Common myeloid progenitor, CD34-positive (primary cell): ENCODE results near the gene P4HTM.

Experiments
- CTCF ChIA-PET: fragments of 350-600 bp; sonication (Branson Sonifier 250); formaldehyde crosslinking; loops from one replicate; lab custom pipeline; 2021; ENCODE audit warnings: antibody characterized with exemption; lab: Charles Lee
- POLR2A ChIA-PET: fragments of 350-600 bp; sonication (Branson Sonifier 250); formaldehyde crosslinking; loops from one replicate; lab custom pipeline; 2021; ENCODE audit warnings: antibody characterized with exemption; lab: Charles Lee
- DNase-seq, 3 donors: peaks; one replicate each; pipeline versions ENCODE4 v3.0.0 to v3.0.0-alpha.2; 2013
- H3K27ac ChIP-seq, 2 experiments: 1 replicate in 1 of 2; 2 replicates in 1 of 2; pipeline ENCODE4 v1.7.0; 2013; ENCODE audit warnings: inconsistent platforms in 2 of 2, low read length in 2 of 2, mild to moderate bottlenecking in 2 of 2, low read depth in 1 of 2, moderate library complexity in 1 of 2; ENCODE audit not compliant: severe bottlenecking in 2 of 2, insufficient read depth in 1 of 2, poor library complexity in 1 of 2
- H3K27me3 ChIP-seq, 5 experiments: replicated peaks in 2 of 5; 1 replicate in 3 of 5; 2 replicates in 2 of 5; pipeline versions ENCODE4 v1.6.1 to v1.7.0; 2013; ENCODE audit warnings: low read length in 4 of 5, mild to moderate bottlenecking in 2 of 5, moderate library complexity in 2 of 5, inconsistent platforms in 1 of 5; ENCODE audit not compliant: insufficient read depth in 5 of 5, control insufficient read depth in 4 of 5
- H3K36me3 ChIP-seq, 4 experiments: 1 replicate in 2 of 4; 2 replicates in 2 of 4; pipeline versions ENCODE4 v1.6.1 to v1.7.0; 2013; ENCODE audit warnings: low read length in 3 of 4, control low read depth in 1 of 4, mild to moderate bottlenecking in 1 of 4; ENCODE audit not compliant: control insufficient read depth in 4 of 4, insufficient read depth in 4 of 4
- H3K4me1 ChIP-seq, 4 experiments: 1 replicate in 3 of 4; 2 replicates in 1 of 4; pipeline versions ENCODE4 v1.6.1 to v1.7.1; 2013; ENCODE audit warnings: low read length in 3 of 4, mild to moderate bottlenecking in 3 of 4, control low read depth in 1 of 4, inconsistent platforms in 1 of 4, moderate library complexity in 1 of 4; ENCODE audit not compliant: control insufficient read depth in 4 of 4, insufficient read depth in 4 of 4; ENCODE audit errors: control extremely low read depth in 1 of 4
- H3K4me3 ChIP-seq, 7 experiments: 1 replicate in 4 of 7; 2 replicates in 3 of 7; pipeline versions ENCODE4 v1.5.1 to v1.7.0; 2013; ENCODE audit warnings: mild to moderate bottlenecking in 7 of 7, low read length in 6 of 7, moderate library complexity in 6 of 7, inconsistent platforms in 2 of 7, low read depth in 2 of 7, control low read depth in 1 of 7; ENCODE audit not compliant: insufficient read depth in 4 of 7, control insufficient read depth in 1 of 7; ENCODE audit errors: extremely low read depth in 1 of 7
- H3K9me3 ChIP-seq, 5 experiments: 1 replicate in 4 of 5; 2 replicates in 1 of 5; pipeline versions ENCODE4 v1.6.1 to v1.7.1; 2013; ENCODE audit warnings: low read length in 4 of 5, mild to moderate bottlenecking in 2 of 5, inconsistent platforms in 1 of 5, low read depth in 1 of 5, moderate library complexity in 1 of 5; ENCODE audit not compliant: control insufficient read depth in 4 of 5, insufficient read depth in 2 of 5; ENCODE audit errors: control extremely low read depth in 1 of 5
- WGBS: methylation state at CpG from one replicate; pipeline ENCODE4 v1.1.5; 2013; ENCODE audit not compliant: insufficient coverage; 5-methylcytosine and 5-hydroxymethylcytosine counted together

The P4HTM gene

DNA sequence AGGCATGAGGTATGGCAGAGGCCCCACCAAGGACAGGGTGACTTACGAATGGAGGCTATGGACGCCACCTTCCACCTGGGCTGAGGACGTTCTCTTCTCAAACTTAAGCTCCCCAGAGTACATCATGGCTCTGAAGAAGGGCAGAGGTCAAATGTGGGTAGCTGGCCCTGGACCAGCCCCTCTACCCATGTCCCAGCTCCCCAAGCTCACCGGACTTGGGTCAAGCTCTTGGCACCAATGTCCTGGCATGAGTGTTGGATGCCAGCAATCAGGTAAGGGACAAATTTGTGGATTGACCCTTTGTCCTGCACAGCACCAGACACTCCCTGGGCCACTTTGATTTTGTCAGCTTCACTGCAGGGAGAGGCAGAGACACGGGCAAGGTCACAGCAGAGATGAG, 34.4 kb downstream of the P4HTM start:
- 90% methylated on average over 5 of the region's 5 CpGs for WGBS
- CTCF ChIA-PET, result interaction anchor here (0.7 to 2.6 kb wide), 5 partner anchors 12 to 603 kb away, joined by 3 to 14 read pairs (median 4); partner anchors contain the start of gene P4HTM

GRCh38 chr3:49025005-49025792, 35.2 kb downstream of the P4HTM start:
- CTCF ChIA-PET, result interaction anchor here (1.0 to 2.6 kb wide), 6 partner anchors 13 to 107 kb away, joined by 3 to 14 read pairs (median 4); partner anchors contain the start of gene P4HTM

More for the DNA sequence above, 34.4 kb downstream of the P4HTM start:
- Histone ChIP-seq H3K9me3 (no peaks in the 10 kb centered on the region), H3K36me3 (peaks cover 3 to 60% (median 35%) of the 10 kb centered on the region in 4 experiments), H3K4me3 (no peak overlapping the region), H3K27ac (peak overlapping the region in 1 of 2 experiments; percentile 20), H3K4me1 (peaks cover 14 to 73% (median 52%) of the 10 kb centered on the region in 4 experiments), H3K27me3 (no peaks in the 10 kb centered on the region)
- POLR2A ChIA-PET, result no interaction called here
- no peak for DNase-seq

GRCh38 chr3:49025793-49026520, 35.9 kb downstream of the P4HTM start:
- Histone ChIP-seq H3K9me3 (no peaks in the 10 kb centered on the region), H3K36me3 (peaks cover 5 to 71% (median 43%) of the 10 kb centered on the region in 4 experiments), H3K4me3 (no peak overlapping the region), H3K27ac (peak overlapping the region in 1 of 2 experiments; percentile 6), H3K4me1 (peaks cover 8 to 63% (median 42%) of the 10 kb centered on the region in 4 experiments), H3K27me3 (no peaks in the 10 kb centered on the region)
- DNase-seq, result no peak
- ChIA-PET CTCF (interaction anchor here (0.7 to 2.6 kb wide), 4 partner anchors 28 to 51 kb away, joined by 3 to 14 read pairs (median 4); partner anchors contain the start of gene P4HTM), POLR2A (no interaction called here)
- WGBS, result 98% methylated on average over 6 of the region's 8 CpGs

More at GRCh38 chr3:49025005-49025792, 35.2 kb downstream of the P4HTM start:
- H3K9me3 ChIP-seq, result no peaks in the 10 kb centered on the region
- H3K36me3 ChIP-seq, result peaks cover 3 to 64% (median 37%) of the 10 kb centered on the region in 4 experiments
- peak overlapping the region in 1 of 2 experiments; percentile 20 for H3K27ac ChIP-seq
- peak; percentile 47 to 83 (median 73) for DNase-seq
- WGBS, result 84% methylated on average over 13 of the region's 13 CpGs
- no peaks in the 10 kb centered on the region for H3K27me3 ChIP-seq
- POLR2A ChIA-PET, result no interaction called here
- no peak overlapping the region for H3K4me3 ChIP-seq
- H3K4me1 ChIP-seq, result peaks cover 8 to 67% (median 47%) of the 10 kb centered on the region in 4 experiments

DNA sequence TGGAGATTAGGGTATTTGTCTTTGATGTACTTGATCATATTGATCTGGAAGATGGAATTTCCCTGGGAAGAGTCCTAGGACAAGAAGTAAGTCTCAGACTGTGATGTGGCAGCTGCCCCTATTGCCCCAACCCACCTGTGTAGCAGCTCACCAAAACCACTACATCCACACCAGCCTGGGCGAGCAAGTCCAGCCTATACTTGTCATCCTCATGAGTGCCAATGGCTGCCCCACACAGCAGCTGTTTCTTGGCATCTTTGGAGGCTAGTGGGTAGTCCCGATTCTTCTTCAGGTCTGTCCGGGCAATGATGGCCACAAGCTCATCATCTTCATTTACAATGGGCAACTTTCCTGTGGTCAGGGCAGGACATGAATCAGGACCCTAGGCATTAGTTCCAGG, 36.5 kb downstream of the P4HTM start:
- Histone ChIP-seq H3K9me3 (no peaks in the 10 kb centered on the region), H3K27ac (peak overlapping the region in 1 of 2 experiments; percentile 6), H3K27me3 (no peaks in the 10 kb centered on the region), H3K36me3 (peaks cover 6 to 77% (median 48%) of the 10 kb centered on the region in 4 experiments), H3K4me1 (peaks cover 8 to 63% (median 42%) of the 10 kb centered on the region in 4 experiments), H3K4me3 (no peak overlapping the region)
- 100% methylated on average over 3 of the region's 3 CpGs for WGBS
- no peak for DNase-seq
- ChIA-PET CTCF (interaction anchor here (0.7 to 2.0 kb wide), 2 partner anchors 35 to 51 kb away, joined by 3 to 6 read pairs; no protein-coding TSS in a partner anchor), POLR2A (no interaction called here)

DNA sequence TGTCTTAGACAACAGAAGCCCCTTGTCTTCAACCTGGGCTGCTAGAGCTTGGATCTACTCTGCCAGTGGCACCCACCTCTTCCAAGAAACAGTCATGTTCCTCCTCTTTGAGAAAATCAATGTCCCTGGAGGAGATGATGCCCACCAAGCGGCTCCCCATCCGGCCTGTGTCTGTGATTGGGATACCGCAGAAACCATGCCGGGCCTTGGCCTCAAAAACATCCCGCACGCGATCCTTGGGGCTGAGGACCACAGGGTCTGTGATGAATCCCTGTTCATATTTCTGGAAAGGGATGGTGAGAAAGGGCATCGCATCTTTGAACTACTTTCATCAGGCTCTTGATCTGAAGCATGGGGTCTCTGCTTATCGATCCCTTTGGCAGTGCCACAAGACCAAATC, 37.6 kb downstream of the P4HTM start:
- Histone ChIP-seq H3K36me3 (peaks cover 16 to 88% (median 58%) of the 10 kb centered on the region in 4 experiments), H3K9me3 (no peaks in the 10 kb centered on the region), H3K27ac (no peak overlapping the region), H3K27me3 (no peaks in the 10 kb centered on the region), H3K4me1 (peaks cover 8 to 60% (median 34%) of the 10 kb centered on the region in 4 experiments), H3K4me3 (peak overlapping the region in 1 of 7 experiments; percentile 75)
- CTCF ChIA-PET, result interaction anchor here (0.5 to 2.2 kb wide), 2 partner anchors 8 to 40 kb away, joined by 3 to 9 read pairs; no protein-coding TSS in a partner anchor
- DNase-seq, result no peak
- POLR2A ChIA-PET, result no interaction called here
- WGBS, result 100% methylated on average over 4 of the region's 9 CpGs

DNA sequence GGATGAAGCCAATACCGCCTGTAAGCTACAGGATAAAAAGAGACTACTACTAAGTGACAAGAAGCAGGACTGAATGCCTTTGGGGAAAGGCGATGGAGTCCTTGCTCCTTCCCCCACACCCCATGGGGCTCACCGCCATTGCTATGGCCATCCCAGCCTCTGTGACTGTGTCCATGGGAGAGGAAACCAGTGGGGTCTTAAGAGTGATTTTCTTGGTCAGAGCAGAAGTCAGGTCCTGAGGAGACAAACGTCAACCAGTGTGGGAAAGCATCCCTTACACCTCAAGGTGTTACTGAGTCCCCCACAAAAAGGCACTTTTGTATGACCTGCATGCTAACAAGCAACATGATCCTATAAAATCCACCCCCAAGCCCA, 38.2 kb downstream of the P4HTM start:
- peaks cover 18 to 88% (median 61%) of the 10 kb centered on the region in 4 experiments for H3K36me3 ChIP-seq
- no peak for DNase-seq
- H3K9me3 ChIP-seq, result no peaks in the 10 kb centered on the region
- peaks cover 8 to 53% (median 28%) of the 10 kb centered on the region in 4 experiments for H3K4me1 ChIP-seq
- H3K27me3 ChIP-seq, result no peaks in the 10 kb centered on the region
- POLR2A ChIA-PET, result interaction anchor here (0.7 to 1.7 kb wide), 6 partner anchors 8 to 110 kb away, joined by 3 to 19 read pairs (median 8); partner anchors contain the start of genes ARIH2, P4HTM, QRICH1 and WDR6
- CTCF ChIA-PET, result interaction anchor here (0.5 to 2.2 kb wide), 5 partner anchors 8 to 42 kb away, joined by 3 to 9 read pairs (median 3); no protein-coding TSS in a partner anchor
- WGBS, result 83% methylated on average over 2 of the region's 4 CpGs
- H3K4me3 ChIP-seq, result peak overlapping the region in 6 of 7 experiments; percentile 25 to 80 (median 75)
- H3K27ac ChIP-seq, result peak overlapping the region; percentile 77 to 91
